Upper lobe of right lung (tissue), 1 donor: ENCODE results near the gene FAM234A. TPM values are rescaled to one million over a fixed set of nuclear protein-coding genes. Genes with fewer than 3 reads are reported as not detected.

Experiments used
- ATAC-seq: fragments of 200-7000 bp; cut with Tn5 transposase; one replicate; pipeline ENCODE4 v1.9.1; 2020; ENCODE audit warnings: mild to moderate bottlenecking, moderate library complexity
- DNase-seq: peaks from one replicate; pipeline ENCODE4 v3.0.0-alpha.2; 2020
- H3K27ac ChIP-seq: fragments of 200-600 bp; one replicate; pipeline ENCODE4 v1.8.0; 2022
- H3K27me3 ChIP-seq: fragments of 200-600 bp; one replicate; pipeline ENCODE4 v1.8.0; 2022; ENCODE audit warnings: mild to moderate bottlenecking
- H3K36me3 ChIP-seq: fragments of 200-600 bp; one replicate; pipeline ENCODE4 v1.8.0; 2022
- H3K4me1 ChIP-seq: fragments of 200-600 bp; one replicate; pipeline ENCODE4 v1.8.0; 2022
- H3K4me3 ChIP-seq: fragments of 200-600 bp; one replicate; pipeline ENCODE4 v1.8.0; 2022; ENCODE audit warnings: mild to moderate bottlenecking
- H3K9me3 ChIP-seq: fragments of 200-600 bp; one replicate; pipeline ENCODE4 v1.8.0; 2022
- intact Hi-C: fragments of 100-400 bp; cut with DNase I; formaldehyde crosslinking; loops from one replicate; pipeline ENCODE4 v1.11.0; 2022
- total RNA-seq: library from RNA; stranded (reverse); fragmentation: NEBNext Ultra II Directional; extraction: Animal tissue kit (Norgen Biotek cat#: 25700); gene quantifications from one replicate; pipeline ENCODE4 v1.2.1, GENCODE V29; 2021
- TF ChIP-seq, protein P1 (sequence below): fragments of 200-600 bp; IDR thresholded peaks from one replicate; pipeline ENCODE4 v1.8.0; 2022; ENCODE audit warnings: antibody characterized with exemption
- donor health status: DM: no; HTN: yes; CAD: no; lungs with severe emphysema.

FAM234A gene
- total RNA-seq, 1 donor from 2014 or later: 56.0 TPM

DNA sequence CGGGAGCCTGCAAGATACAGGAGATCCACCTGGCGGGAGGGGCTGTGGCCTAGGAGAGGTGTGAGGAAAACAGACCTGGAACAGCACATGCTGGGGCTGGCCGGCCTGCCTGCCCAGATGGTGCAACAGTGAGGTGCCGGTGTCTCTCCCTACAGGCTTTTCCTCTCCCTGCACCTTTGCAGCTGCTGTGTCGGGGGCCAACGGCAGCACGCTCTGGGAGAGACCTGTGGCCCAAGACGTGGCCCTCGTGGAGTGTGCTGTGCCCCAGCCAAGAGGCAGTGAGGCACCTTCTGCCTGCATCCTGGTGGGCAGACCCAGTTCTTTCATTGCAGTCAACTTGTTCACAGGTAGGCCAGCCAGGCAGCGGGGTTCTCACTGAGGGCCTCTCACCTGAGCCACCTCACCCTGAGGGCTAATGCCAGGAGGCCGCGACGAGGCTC lies 25.2 kb downstream of the FAM234A start:
- H3K4me1 ChIP-seq: no peaks in the 10 kb centered on the region
- intact Hi-C loops: no loop called here
- H3K36me3 ChIP-seq: peaks cover 53% of the 10 kb centered on the region
- H3K27ac ChIP-seq: no peak overlapping the region
- H3K27me3 ChIP-seq: no peaks in the 10 kb centered on the region
- no peaks in the 10 kb centered on the region for H3K9me3 ChIP-seq
- H3K4me3 ChIP-seq: no peak overlapping the region
- DNase-seq (no peak), ATAC-seq (no peak)
- TF ChIP-seq, protein P1, sequence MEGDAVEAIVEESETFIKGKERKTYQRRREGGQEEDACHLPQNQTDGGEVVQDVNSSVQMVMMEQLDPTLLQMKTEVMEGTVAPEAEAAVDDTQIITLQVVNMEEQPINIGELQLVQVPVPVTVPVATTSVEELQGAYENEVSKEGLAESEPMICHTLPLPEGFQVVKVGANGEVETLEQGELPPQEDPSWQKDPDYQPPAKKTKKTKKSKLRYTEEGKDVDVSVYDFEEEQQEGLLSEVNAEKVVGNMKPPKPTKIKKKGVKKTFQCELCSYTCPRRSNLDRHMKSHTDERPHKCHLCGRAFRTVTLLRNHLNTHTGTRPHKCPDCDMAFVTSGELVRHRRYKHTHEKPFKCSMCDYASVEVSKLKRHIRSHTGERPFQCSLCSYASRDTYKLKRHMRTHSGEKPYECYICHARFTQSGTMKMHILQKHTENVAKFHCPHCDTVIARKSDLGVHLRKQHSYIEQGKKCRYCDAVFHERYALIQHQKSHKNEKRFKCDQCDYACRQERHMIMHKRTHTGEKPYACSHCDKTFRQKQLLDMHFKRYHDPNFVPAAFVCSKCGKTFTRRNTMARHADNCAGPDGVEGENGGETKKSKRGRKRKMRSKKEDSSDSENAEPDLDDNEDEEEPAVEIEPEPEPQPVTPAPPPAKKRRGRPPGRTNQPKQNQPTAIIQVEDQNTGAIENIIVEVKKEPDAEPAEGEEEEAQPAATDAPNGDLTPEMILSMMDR: no peak

DNA sequence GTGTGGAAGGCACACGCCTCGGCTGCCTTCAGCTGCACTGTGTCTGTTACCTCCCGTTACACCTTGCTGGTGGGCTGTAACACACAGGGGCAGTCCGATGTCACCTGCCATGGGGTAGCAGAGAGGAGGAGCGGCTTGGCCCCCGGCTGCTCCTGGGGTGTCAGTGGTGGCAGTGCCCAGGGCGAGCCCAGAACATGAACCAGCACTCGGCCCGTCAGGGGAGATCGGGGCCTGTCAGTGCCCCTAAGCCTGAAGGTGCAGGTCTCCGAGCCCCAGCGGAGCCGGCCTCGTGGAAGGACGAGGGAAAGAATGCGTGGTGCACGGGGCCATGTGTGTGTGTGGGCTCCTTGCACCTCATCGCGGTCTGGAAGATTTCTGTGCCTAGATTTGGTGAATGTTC lies 25.7 kb downstream of the FAM234A start:
- Histone ChIP-seq H3K4me1 (no peaks in the 10 kb centered on the region), H3K36me3 (peaks cover 48% of the 10 kb centered on the region), H3K4me3 (no peak overlapping the region), H3K27ac (no peak overlapping the region), H3K9me3 (no peaks in the 10 kb centered on the region), H3K27me3 (no peaks in the 10 kb centered on the region)
- DNase-seq: no peak
- TF ChIP-seq, protein P1: no peak
- no peak for ATAC-seq
- intact Hi-C loops: no loop called here

DNA sequence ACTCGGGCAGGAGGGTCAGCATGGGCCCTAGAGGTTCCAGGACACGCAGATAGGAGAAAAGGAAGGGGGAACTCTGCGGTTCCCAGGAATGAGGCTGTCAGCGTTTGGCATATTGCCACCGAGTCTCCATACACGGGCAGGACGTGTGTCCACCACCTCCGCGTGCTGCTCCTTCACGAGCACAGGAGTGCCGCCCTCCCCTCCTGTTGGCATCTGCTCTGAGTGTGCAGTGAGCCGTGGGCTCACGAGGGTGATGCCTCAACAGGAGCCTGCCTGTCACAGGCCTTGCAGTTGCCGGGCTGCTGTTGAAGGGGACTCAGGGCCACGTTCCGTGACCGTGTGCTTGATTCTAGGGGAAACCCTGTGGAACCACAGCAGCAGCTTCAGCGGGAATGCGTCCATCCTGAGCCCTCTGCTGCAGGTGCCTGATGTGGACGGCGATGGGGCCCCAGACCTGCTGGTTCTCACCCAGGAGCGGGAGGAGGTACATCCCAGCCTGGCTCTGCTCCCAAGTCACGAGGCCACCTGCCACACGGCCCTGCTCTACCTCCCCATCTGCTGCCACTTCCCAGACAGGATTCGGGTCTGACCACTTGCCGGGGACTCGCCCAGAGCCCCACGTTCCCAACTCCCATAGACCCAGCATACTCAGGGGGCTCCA lies 26.5 kb downstream of the FAM234A start:
- H3K27me3 ChIP-seq: no peaks in the 10 kb centered on the region
- no peak overlapping the region for H3K27ac ChIP-seq
- peaks cover 47% of the 10 kb centered on the region for H3K36me3 ChIP-seq
- ATAC-seq (no peak), DNase-seq (no peak)
- H3K4me1 ChIP-seq: no peaks in the 10 kb centered on the region
- intact Hi-C loops: no loop called here
- H3K4me3 ChIP-seq: no peak overlapping the region
- H3K9me3 ChIP-seq: no peaks in the 10 kb centered on the region
- TF ChIP-seq, protein P1: no peak

DNA sequence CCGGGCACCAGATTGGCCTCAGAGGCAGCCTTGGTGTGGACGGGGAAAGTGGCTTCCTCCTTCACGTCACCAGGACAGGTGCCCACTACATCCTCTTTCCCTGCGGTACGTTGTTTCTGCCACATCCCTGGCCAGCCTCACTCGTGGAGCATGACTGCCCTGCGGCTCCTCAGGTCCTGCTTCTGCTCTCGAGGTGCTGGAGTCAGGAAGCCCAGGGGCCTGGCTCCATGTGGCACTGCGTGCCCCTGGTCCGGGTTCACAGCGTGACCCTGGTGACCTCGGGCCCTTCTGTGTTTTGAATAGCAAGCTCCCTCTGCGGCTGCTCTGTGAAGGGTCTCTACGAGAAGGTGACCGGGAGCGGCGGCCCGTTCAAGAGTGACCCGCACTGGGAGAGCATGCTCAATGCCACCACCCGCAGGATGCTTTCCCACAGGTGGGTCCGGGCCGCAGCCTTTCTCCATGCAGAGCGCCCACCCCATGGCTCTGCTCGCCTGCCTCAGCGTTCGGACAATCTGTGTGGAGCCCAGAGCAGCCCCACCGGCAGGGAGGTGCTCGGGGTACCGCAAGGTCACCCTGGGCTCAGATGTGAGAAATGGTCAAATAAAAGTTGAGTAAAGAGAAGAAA lies 27.6 kb downstream of the FAM234A start:
- peaks cover 47% of the 10 kb centered on the region for H3K36me3 ChIP-seq
- H3K27ac ChIP-seq: no peak overlapping the region
- no peaks in the 10 kb centered on the region for H3K4me1 ChIP-seq
- H3K9me3 ChIP-seq: no peaks in the 10 kb centered on the region
- DNase-seq: no peak
- intact Hi-C loops: no loop called here
- H3K4me3 ChIP-seq: no peak overlapping the region
- ATAC-seq: no peak
- TF ChIP-seq, protein P1: no peak
- H3K27me3 ChIP-seq: no peaks in the 10 kb centered on the region

DNA sequence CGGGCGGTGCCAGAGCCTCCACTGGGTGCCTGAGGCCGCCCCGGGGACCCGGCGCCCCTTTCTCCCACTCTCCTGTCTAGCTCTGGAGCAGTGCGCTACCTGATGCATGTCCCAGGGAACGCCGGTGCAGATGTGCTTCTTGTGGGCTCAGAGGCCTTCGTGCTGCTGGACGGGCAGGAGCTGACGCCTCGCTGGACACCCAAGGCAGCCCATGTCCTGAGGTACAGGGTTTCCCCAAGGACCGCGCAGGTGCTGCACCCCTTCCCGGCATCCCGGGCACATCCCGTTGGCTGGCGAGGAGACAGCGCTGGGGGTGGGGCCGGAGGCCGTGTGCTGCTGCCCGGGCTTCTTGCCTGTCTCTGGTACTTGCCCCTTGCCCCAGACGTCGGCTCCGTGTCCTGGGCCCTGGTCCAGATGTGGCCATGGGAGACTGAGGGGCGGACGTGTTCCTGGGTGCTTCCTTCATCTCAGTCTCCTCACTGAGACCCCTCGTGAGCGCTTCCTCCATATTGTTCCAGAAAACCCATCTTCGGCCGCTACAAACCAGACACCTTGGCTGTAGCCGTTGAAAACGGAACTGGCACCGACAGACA lies 28.7 kb downstream of the FAM234A start:
- no peak overlapping the region for H3K27ac ChIP-seq
- no peak for ATAC-seq
- TF ChIP-seq, protein P1: no peak
- intact Hi-C loops: no loop called here
- no peak overlapping the region for H3K4me3 ChIP-seq
- H3K4me1 ChIP-seq: no peaks in the 10 kb centered on the region
- DNase-seq: peak; percentile 64
- H3K9me3 ChIP-seq: no peaks in the 10 kb centered on the region
- H3K36me3 ChIP-seq: peaks cover 47% of the 10 kb centered on the region
- H3K27me3 ChIP-seq: no peaks in the 10 kb centered on the region
